ENCODE measurements around the gene C4BPA. TPM values are rescaled to one million over a fixed set of nuclear protein-coding genes. Genes with fewer than 3 reads are reported as not detected.

Gene C4BPA
- total RNA-seq, 1 donor from 2014 or later: not detected

GRCh38 chr1:207172321-207172720 lies 68.3 kb downstream of the C4BPA start:
- Mint-ChIP-seq H3K4me1 (ENCODE audit: low read depth, unreplicated experiment) (no peaks in the 10 kb centered on the region), H3K27me3 (ENCODE audit: low read depth, unreplicated experiment) (no peaks in the 10 kb centered on the region), H3K4me3 (ENCODE audit: unreplicated experiment) (no peak overlapping the region), H3K27ac (ENCODE audit: unreplicated experiment) (no peak overlapping the region), H3K9me3 (ENCODE audit: unreplicated experiment) (no peaks in the 10 kb centered on the region), H3K36me3 (ENCODE audit: low read depth, unreplicated experiment) (no peaks in the 10 kb centered on the region)
- DNase-seq (ENCODE audit: low read depth): no peak
- H3K9me3 ChIP-seq (ENCODE audit: insufficient read depth, low read depth, low read length): no peaks in the 10 kb centered on the region
- H3K9ac ChIP-seq (ENCODE audit: low read length): no peak overlapping the region
- H3K27ac ChIP-seq (ENCODE audit: low read depth, low read length): no peak overlapping the region
- H3K79me2 ChIP-seq (ENCODE audit: insufficient read depth, low read length): no peaks in the 10 kb centered on the region
- no peaks in the 10 kb centered on the region for H3K27me3 ChIP-seq (ENCODE audit: insufficient read depth, low read length)
- H3K4me2 ChIP-seq (ENCODE audit: low read length): no peak overlapping the region
- H3K36me3 ChIP-seq (ENCODE audit: insufficient read depth, low read length): no peaks in the 10 kb centered on the region
- no peaks in the 10 kb centered on the region for H3K4me1 ChIP-seq (ENCODE audit: insufficient read depth, low read length)
- no peak overlapping the region for H2AFZ ChIP-seq (ENCODE audit: low read depth, low read length)
- H4K20me1 ChIP-seq (ENCODE audit: insufficient read depth, low read length): no peaks in the 10 kb centered on the region
- H3K4me3 ChIP-seq (ENCODE audit: insufficient read depth, low read depth, low read length): no peak overlapping the region
- no peak for FAIRE-seq
- TF ChIP-seq CTCF (IDR thresholded peaks at IDR 0.05; ENCODE audit: insufficient read depth, low read depth, low read length) (no peak), EZH2 (IDR thresholded peaks at IDR 0.05; ENCODE audit: insufficient read depth, low read length) (no peak)

- no peaks in the 10 kb centered on the region for H3K4me1 ChIP-seq (ENCODE audit: insufficient read depth, low read length)
- H3K9ac ChIP-seq (ENCODE audit: low read length): no peak overlapping the region
- no peaks in the 10 kb centered on the region for H3K9me3 ChIP-seq (ENCODE audit: insufficient read depth, low read depth, low read length)
- DNase-seq (ENCODE audit: low read depth) (no peak), FAIRE-seq (no peak)
- no peak overlapping the region for H3K27ac Mint-ChIP-seq (ENCODE audit: unreplicated experiment)
- no peak overlapping the region for H3K4me3 Mint-ChIP-seq (ENCODE audit: unreplicated experiment)
- H3K4me2 ChIP-seq (ENCODE audit: low read length): no peak overlapping the region
- H3K79me2 ChIP-seq (ENCODE audit: insufficient read depth, low read length): no peaks in the 10 kb centered on the region
- H3K27me3 Mint-ChIP-seq (ENCODE audit: low read depth, unreplicated experiment): no peaks in the 10 kb centered on the region
- H3K4me3 ChIP-seq (ENCODE audit: insufficient read depth, low read depth, low read length): no peak overlapping the region
- H4K20me1 ChIP-seq (ENCODE audit: insufficient read depth, low read length): no peaks in the 10 kb centered on the region
- H3K27ac ChIP-seq (ENCODE audit: low read depth, low read length): no peak overlapping the region
- H3K9me3 Mint-ChIP-seq (ENCODE audit: unreplicated experiment): no peaks in the 10 kb centered on the region
- no peak overlapping the region for H2AFZ ChIP-seq (ENCODE audit: low read depth, low read length)
- no peaks in the 10 kb centered on the region for H3K36me3 ChIP-seq (ENCODE audit: insufficient read depth, low read length)
- TF ChIP-seq CTCF (IDR thresholded peaks at IDR 0.05; ENCODE audit: insufficient read depth, low read depth, low read length) (no peak), EZH2 (IDR thresholded peaks at IDR 0.05; ENCODE audit: insufficient read depth, low read length) (no peak)
- no peaks in the 10 kb centered on the region for H3K4me1 Mint-ChIP-seq (ENCODE audit: low read depth, unreplicated experiment)
- H3K27me3 ChIP-seq (ENCODE audit: insufficient read depth, low read length): no peaks in the 10 kb centered on the region
- no peaks in the 10 kb centered on the region for H3K36me3 Mint-ChIP-seq (ENCODE audit: low read depth, unreplicated experiment)
Measured at GRCh38 chr1:207172885-207173284, 68.9 kb downstream of the C4BPA start.

GRCh38 chr1:207173396-207173795 lies 69.4 kb downstream of the C4BPA start:
- no peak overlapping the region for H3K27ac ChIP-seq (ENCODE audit: low read depth, low read length)
- Mint-ChIP-seq H3K4me3 (ENCODE audit: unreplicated experiment) (no peak overlapping the region), H3K27ac (ENCODE audit: unreplicated experiment) (no peak overlapping the region), H3K4me1 (ENCODE audit: low read depth, unreplicated experiment) (no peaks in the 10 kb centered on the region), H3K9me3 (ENCODE audit: unreplicated experiment) (no peaks in the 10 kb centered on the region), H3K36me3 (ENCODE audit: low read depth, unreplicated experiment) (no peaks in the 10 kb centered on the region), H3K27me3 (ENCODE audit: low read depth, unreplicated experiment) (no peaks in the 10 kb centered on the region)
- no peak for DNase-seq (ENCODE audit: low read depth)
- no peak overlapping the region for H2AFZ ChIP-seq (ENCODE audit: low read depth, low read length)
- H3K9ac ChIP-seq (ENCODE audit: low read length): no peak overlapping the region
- no peak for TF ChIP-seq CTCF (IDR thresholded peaks at IDR 0.05; ENCODE audit: insufficient read depth, low read depth, low read length)
- TF ChIP-seq EZH2 (IDR thresholded peaks at IDR 0.05; ENCODE audit: insufficient read depth, low read length): no peak
- no peaks in the 10 kb centered on the region for H4K20me1 ChIP-seq (ENCODE audit: insufficient read depth, low read length)
- no peak for FAIRE-seq
- no peaks in the 10 kb centered on the region for H3K79me2 ChIP-seq (ENCODE audit: insufficient read depth, low read length)
- no peaks in the 10 kb centered on the region for H3K9me3 ChIP-seq (ENCODE audit: insufficient read depth, low read depth, low read length)
- H3K27me3 ChIP-seq (ENCODE audit: insufficient read depth, low read length): no peaks in the 10 kb centered on the region
- H3K4me2 ChIP-seq (ENCODE audit: low read length): no peak overlapping the region
- H3K4me1 ChIP-seq (ENCODE audit: insufficient read depth, low read length): no peaks in the 10 kb centered on the region
- no peaks in the 10 kb centered on the region for H3K36me3 ChIP-seq (ENCODE audit: insufficient read depth, low read length)
- no peak overlapping the region for H3K4me3 ChIP-seq (ENCODE audit: insufficient read depth, low read depth, low read length)

Data from astrocyte (in vitro differentiated cells and primary cell).